ENCODE data around the gene GRAMD1A. TPM values are rescaled to one million over a fixed set of nuclear protein-coding genes. Genes with fewer than 3 reads are reported as not detected.
"Not testable (repeated sequence)": the region's sequence is repeated elsewhere in the genome, so short reads cannot be mapped to it uniquely, and the experiment has no call there.

GRAMD1A gene
- total RNA-seq, 2 donors from 2014 or later: 123 to 183 TPM

- Mint-ChIP-seq H3K4me3 (peak overlapping the region; percentile 75), H3K36me3 (ENCODE audit: low read depth) (no peaks in the 10 kb centered on the region), H3K27me3 (no peaks in the 10 kb centered on the region), H3K27ac (peak overlapping the region; percentile 75), H3K9me3 (no peaks in the 10 kb centered on the region), H3K4me1 (peaks cover 20% of the 10 kb centered on the region)
- peak; percentile 37 for ATAC-seq (replicated peaks)
Observed at GRCh38 chr19:35039881-35040825, 40.0 kb downstream of the GRAMD1A start.

DNA sequence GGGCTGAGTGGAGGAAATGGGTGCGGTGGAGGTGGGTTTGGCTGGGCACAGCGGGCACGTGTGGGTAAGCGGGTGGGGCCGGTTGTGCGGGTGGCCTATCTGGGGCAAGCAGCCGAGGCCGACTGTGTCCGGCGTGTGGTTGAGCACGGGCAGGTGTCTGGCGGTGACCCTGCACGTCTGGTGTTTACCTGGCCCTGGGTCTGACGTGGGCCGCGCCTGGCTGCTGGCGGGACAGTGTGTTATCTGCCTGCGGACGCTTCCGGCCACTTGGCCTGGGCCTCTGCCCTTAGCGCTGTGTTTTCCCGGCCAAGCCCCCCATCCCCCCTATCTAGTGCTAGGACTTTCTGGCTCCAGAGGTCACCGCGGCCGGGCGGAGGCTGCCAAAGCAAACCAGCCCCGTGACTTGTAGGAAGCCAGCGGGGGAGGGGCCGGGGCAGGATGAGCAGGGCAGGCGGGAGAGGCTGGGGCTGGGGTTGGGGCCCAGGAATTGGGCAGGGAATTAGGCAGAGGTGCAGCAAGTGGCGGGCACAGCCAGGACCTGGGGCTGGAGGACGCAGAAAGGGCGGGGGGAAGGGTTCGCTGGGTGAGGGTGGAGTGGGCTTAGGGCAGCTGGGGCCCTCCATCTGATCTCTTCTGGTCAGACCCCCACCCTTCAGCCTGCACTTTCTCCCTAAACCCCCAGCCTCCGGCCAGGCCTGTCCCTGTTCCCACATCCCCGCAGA is 40.9 kb downstream of the GRAMD1A start:
- Mint-ChIP-seq H3K9me3 (no peaks in the 10 kb centered on the region), H3K27me3 (no peaks in the 10 kb centered on the region), H3K4me3 (peak overlapping the region; percentile 75), H3K27ac (peak overlapping the region; percentile 75), H3K36me3 (ENCODE audit: low read depth) (no peaks in the 10 kb centered on the region), H3K4me1 (peaks cover 27% of the 10 kb centered on the region)
- ATAC-seq (replicated peaks): peak; percentile 49

DNA sequence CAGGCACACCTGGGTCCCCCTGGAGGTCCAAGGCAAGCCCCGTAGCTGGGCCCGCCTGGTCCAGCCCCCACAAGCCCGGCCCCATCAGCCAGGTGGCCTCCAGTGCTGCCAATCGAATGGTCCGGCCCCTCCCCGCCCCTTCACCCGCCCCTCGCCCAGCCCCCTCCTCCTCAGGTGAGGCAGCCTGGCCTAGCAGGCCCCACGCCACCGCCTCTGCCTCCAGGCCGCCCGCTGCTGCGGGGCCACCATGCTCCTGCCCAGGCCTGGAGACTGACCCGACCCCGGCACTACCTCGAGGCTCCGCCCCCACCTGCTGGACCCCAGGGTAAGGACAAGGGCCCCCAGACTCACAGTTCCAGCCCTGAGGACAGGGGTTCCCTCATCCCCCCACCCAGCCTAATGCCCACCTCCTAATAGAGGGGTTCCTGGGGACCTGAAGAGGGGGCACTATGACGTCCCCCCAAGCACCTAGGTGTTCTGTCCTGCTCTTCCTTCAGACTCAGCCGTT is 41.5 kb downstream of the GRAMD1A start, which contains the start of gene HPN:
TSS of gene HPN (plus strand) at position 174 of the 508 bp plus-strand sequence. CDS start 786 bp downstream, outside the sequence.
- no peaks in the 10 kb centered on the region for H3K27me3 Mint-ChIP-seq
- peak within 1 kb of the TSS; percentile 75 for H3K4me3 Mint-ChIP-seq
- no peak for ATAC-seq (replicated peaks)
- H3K4me1 Mint-ChIP-seq: peaks cover 27% of the 10 kb centered on the region
- H3K27ac Mint-ChIP-seq: peak within 1 kb of the TSS; percentile 75
- no peaks in the 10 kb centered on the region for H3K9me3 Mint-ChIP-seq
- no peaks in the 10 kb centered on the region for H3K36me3 Mint-ChIP-seq (ENCODE audit: low read depth)

DNA sequence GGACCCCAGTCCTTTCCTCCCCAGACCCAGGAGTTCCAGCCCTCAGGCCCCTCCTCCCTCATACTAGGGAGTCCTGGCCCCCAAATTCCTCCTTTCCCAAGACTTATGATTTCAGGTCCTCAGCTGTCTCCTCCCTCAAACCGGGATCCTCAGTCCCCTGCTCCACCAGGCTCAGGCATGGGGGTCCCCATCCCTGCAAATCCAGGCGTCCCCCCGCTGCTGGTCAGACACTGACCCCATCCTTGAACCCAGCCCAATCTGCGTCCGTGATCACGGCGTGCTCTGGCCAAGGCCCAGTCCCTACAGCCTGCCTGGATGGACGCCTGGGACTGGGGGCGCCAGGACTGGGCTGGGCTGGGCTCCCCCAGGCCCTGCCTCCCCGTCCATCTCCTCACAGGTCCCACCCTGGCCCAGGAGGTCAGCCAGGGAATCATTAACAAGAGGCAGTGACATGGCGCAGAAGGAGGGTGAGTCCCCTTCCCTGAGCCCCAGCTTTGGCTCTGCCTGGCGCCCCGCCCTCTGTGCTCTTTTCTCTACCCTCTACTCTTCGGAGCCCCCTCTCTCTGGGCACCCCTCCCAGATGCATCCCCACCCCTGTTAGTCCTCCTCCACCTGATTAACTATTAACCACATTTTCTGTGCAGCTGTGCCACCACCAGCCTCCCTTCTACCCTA is 42.1 kb downstream of the GRAMD1A start:
- ATAC-seq (replicated peaks): no peak
- peaks cover 27% of the 10 kb centered on the region for H3K4me1 Mint-ChIP-seq
- H3K9me3 Mint-ChIP-seq: no peaks in the 10 kb centered on the region
- peak overlapping the region; percentile 2 for H3K4me3 Mint-ChIP-seq
- H3K27me3 Mint-ChIP-seq: no peaks in the 10 kb centered on the region
- no peak overlapping the region for H3K27ac Mint-ChIP-seq
- no peaks in the 10 kb centered on the region for H3K36me3 Mint-ChIP-seq (ENCODE audit: low read depth)

DNA sequence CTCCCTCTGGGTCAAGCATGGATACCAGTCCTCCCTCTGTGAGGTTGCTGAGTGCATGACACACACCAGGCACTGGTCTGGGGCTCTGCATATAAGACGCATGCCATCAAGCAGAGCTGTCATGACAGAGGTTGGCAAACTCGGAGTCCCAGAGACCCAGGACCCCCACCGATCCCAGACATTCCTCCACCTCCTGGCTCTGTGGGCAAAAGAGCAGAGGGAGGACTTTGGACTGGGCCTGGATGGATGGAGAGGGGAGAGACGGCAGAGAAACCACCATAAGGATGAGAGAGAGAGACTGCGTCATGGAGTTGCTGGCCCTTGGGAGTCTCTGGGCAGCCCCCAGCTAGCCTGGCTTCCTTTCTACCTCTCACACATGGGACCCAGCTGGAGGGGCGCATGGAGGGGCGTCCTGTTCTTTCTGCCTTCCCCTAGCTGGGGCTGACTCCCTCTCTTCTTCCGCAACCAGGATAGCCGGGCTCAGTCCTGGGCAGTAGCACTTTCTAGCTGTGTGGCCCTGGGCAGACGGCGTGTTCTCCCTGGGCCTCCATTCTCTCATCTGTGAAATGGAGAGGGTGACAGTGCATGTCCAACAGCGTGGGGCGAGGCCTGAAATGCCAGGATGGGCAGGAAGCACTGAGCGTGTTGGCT is 43.0 kb downstream of the GRAMD1A start:
- Mint-ChIP-seq H3K9me3 (no peaks in the 10 kb centered on the region), H3K4me1 (peaks cover 27% of the 10 kb centered on the region), H3K36me3 (ENCODE audit: low read depth) (no peaks in the 10 kb centered on the region), H3K4me3 (peak overlapping the region; percentile 2), H3K27me3 (no peaks in the 10 kb centered on the region), H3K27ac (no peak overlapping the region)
- ATAC-seq (replicated peaks): no peak

DNA sequence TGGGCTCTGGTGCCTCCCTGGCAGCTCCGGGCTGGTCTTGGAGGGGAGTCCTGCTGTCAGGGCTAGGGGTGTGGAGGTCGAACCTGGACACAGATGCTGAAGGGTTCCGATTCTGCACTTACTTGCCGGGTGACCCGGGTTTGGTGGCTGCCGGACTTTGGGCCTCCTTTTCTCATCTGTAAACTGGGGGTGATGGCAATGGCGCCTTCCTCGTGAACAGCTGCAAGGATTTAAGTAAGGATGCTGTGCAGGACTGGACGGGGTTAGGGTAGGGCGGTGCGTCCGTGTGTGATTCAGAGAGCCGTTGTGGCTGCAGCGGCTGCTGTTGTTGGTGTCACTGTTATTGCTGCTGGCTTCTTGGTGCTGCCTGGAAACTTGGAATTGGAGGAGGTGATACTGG is 43.8 kb downstream of the GRAMD1A start:
- no peak for ATAC-seq (replicated peaks)
- H3K36me3 Mint-ChIP-seq (ENCODE audit: low read depth): no peaks in the 10 kb centered on the region
- no peaks in the 10 kb centered on the region for H3K9me3 Mint-ChIP-seq
- H3K27ac Mint-ChIP-seq: peak overlapping the region; percentile 63
- H3K27me3 Mint-ChIP-seq: no peaks in the 10 kb centered on the region
- peaks cover 27% of the 10 kb centered on the region for H3K4me1 Mint-ChIP-seq
- no peak overlapping the region for H3K4me3 Mint-ChIP-seq

DNA sequence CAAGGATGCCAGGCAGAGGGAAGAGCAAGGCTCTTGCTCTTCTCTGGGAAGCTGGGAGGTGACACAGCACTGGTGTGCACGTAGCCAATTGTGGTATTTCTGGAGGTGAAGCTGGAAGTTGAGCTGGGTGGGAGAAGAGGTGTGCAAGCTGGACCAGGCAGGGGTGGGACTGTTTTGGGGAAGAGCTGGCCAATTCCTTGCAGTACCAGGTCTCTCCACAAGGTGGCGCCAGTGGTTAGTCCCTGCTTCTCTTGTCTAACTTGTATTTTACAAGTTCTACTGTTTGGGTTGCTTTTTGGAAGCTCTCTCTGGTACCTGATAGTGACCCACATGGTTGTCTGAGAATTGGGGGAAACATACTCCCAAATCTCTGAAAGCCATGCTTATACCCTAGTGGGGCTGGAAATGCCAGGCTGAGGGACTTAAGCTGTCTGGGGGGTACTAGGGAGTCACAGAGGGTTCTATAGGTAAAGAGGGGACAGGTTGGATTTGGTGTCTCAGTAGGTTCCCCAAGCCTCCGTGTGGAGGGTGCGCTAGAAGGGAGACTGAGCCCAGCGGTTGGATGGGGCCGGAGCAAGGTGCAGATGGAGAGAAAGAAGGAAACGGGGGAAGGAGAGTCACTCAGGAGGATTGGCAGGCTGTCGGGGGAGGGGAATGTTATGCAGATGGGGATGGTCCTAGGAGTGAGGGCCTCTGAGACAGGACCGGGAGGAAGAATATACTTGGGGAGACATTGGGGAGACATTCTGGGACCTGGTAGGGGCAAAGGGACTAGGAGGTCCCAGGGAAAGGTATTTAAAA is 44.4 kb downstream of the GRAMD1A start:
- Mint-ChIP-seq H3K4me3 (no peak overlapping the region), H3K9me3 (no peaks in the 10 kb centered on the region), H3K27ac (peak overlapping the region; percentile 63), H3K36me3 (ENCODE audit: low read depth) (no peaks in the 10 kb centered on the region), H3K4me1 (peaks cover 27% of the 10 kb centered on the region), H3K27me3 (no peaks in the 10 kb centered on the region)
- no peak for ATAC-seq (replicated peaks)

DNA sequence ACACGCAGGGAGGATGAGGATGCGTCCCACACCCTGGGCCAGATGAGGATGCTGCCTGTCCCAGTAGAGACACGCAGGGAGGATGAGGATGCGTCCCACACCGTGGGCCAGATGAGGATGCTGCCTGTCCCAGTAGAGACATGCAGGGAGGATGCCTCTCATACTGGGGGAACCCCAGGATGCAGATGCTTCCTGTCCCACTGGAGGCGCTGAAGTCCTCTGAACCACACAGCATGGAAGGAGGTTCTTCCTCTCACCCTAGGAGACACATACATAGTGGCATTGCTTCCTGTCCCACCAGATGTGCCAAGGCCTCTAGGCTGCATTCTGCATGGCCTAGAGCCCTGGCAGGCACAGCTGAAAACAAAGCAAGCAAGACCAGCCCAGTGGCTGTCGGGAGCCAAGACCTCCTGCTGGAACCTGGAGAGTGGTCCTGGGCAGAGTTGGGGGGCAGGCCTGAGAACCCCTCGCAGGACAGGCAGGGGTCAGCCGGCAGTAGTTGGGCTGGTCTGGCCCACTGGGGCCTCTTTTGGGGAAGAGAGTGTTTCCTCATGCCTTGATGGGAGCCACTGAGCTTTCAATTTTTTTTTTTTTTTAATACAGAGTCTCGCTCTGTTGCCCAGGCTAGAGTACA is 45.7 kb downstream of the GRAMD1A start:
- Mint-ChIP-seq H3K4me3 (no peak overlapping the region), H3K27me3 (no peaks in the 10 kb centered on the region)

GRCh38 chr19:35046461-35046860 is 46.3 kb downstream of the GRAMD1A start:
- Mint-ChIP-seq H3K9me3 (no peaks in the 10 kb centered on the region), H3K27ac (no peak overlapping the region), H3K4me1 (peaks cover 20% of the 10 kb centered on the region), H3K27me3 (no peaks in the 10 kb centered on the region), H3K4me3 (no peak overlapping the region), H3K36me3 (ENCODE audit: low read depth) (no peaks in the 10 kb centered on the region)
- ATAC-seq (replicated peaks): no peak

More for the DNA sequence above, 45.7 kb downstream of the GRAMD1A start:
- peak overlapping the region; percentile 50 for H3K27ac Mint-ChIP-seq
- H3K9me3 Mint-ChIP-seq: no peaks in the 10 kb centered on the region
- H3K36me3 Mint-ChIP-seq (ENCODE audit: low read depth): no peaks in the 10 kb centered on the region
- ATAC-seq (replicated peaks): peak; percentile 80
- peaks cover 20% of the 10 kb centered on the region for H3K4me1 Mint-ChIP-seq

GRCh38 chr19:35048911-35049411 is 48.8 kb downstream of the GRAMD1A start:
- Mint-ChIP-seq H3K27me3 (no peaks in the 10 kb centered on the region), H3K9me3 (no peaks in the 10 kb centered on the region), H3K36me3 (ENCODE audit: low read depth) (no peaks in the 10 kb centered on the region), H3K4me1 (peaks cover 20% of the 10 kb centered on the region), H3K27ac (no peak overlapping the region), H3K4me3 (no peak overlapping the region)
- ATAC-seq (replicated peaks): no peak

GRCh38 chr19:35049456-35049855 is 49.3 kb downstream of the GRAMD1A start:
- no peaks in the 10 kb centered on the region for H3K9me3 Mint-ChIP-seq
- H3K27ac Mint-ChIP-seq: no peak overlapping the region

DNA sequence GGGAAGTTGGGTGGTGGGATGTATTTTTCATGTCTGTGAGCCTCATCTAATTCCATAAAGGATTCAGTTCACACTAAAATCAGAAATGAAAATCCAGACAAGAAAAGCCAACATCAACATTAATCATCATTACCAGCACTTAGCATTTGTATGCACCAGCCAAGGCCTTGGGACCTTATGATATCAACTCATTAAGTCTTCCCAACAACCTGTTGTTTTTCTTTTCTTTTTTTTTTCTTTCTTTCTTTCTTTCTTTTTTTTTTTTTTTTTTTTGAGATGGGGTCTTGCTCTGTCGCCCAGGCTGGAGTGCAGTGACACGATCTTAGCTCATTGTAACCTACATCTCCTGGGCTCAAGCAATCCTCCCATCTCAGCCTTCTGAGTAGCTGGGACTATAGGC is 50.5 kb downstream of the GRAMD1A start:
- not testable (repeated sequence) for H3K4me3 Mint-ChIP-seq; H3K27me3 Mint-ChIP-seq; H3K9me3 Mint-ChIP-seq; H3K27ac Mint-ChIP-seq; ATAC-seq (replicated peaks); H3K36me3 Mint-ChIP-seq (ENCODE audit: low read depth); H3K4me1 Mint-ChIP-seq

More at GRCh38 chr19:35049456-35049855, 49.3 kb downstream of the GRAMD1A start:
- Mint-ChIP-seq H3K4me3 (no peak overlapping the region), H3K4me1 (peaks cover 15% of the 10 kb centered on the region), H3K36me3 (ENCODE audit: low read depth) (no peaks in the 10 kb centered on the region), H3K27me3 (no peaks in the 10 kb centered on the region)
- ATAC-seq (replicated peaks): no peak

GRCh38 chr19:35051268-35051667 is 51.1 kb downstream of the GRAMD1A start:
- H3K36me3 Mint-ChIP-seq (ENCODE audit: low read depth); H3K27ac Mint-ChIP-seq; H3K27me3 Mint-ChIP-seq; H3K9me3 Mint-ChIP-seq; H3K4me3 Mint-ChIP-seq; H3K4me1 Mint-ChIP-seq; ATAC-seq (replicated peaks): not testable (repeated sequence)

Measured in activated T-helper 17 cell treated with anti-CD3 and anti-CD28 coated beads, Interleukin-2, amount 50 U/mL, for 72 hours (primary cell).